Liver (tissue), 9 donors: ENCODE data around the gene NXN. TPM values are rescaled to one million over a fixed set of nuclear protein-coding genes. Genes with fewer than 3 reads are reported as not detected.

Source experiments
- DNase-seq: peaks from one replicate; pipeline ENCODE4 v3.0.0-alpha.2; 2017; ENCODE audit warnings: low spot score
- H3K27ac ChIP-seq, 2 donors: one replicate each; pipeline ENCODE4 v1.7.0; 2013; ENCODE audit warnings: inconsistent platforms in 2 of 2, low read length in 2 of 2, control low read depth in 1 of 2, low read depth in 1 of 2, mild to moderate bottlenecking in 1 of 2
- H3K27me3 ChIP-seq, 4 donors: one replicate each; pipeline versions ENCODE4 v1.6.1 to v1.7.0; 2013; ENCODE audit warnings: low read length in 3 of 4, inconsistent platforms in 1 of 4, mild to moderate bottlenecking in 1 of 4, moderate library complexity in 1 of 4; ENCODE audit not compliant: control insufficient read depth in 4 of 4, insufficient read depth in 4 of 4
- H3K36me3 ChIP-seq, 4 donors: one replicate each; pipeline versions ENCODE4 v1.6.1 to v1.7.0; 2013; ENCODE audit warnings: low read length in 3 of 4, mild to moderate bottlenecking in 3 of 4, low read depth in 1 of 4, moderate library complexity in 1 of 4; ENCODE audit not compliant: control insufficient read depth in 4 of 4, insufficient read depth in 3 of 4
- H3K4me1 ChIP-seq, 4 donors: one replicate each; pipeline versions ENCODE4 v1.6.1 to v1.7.0; 2013; ENCODE audit warnings: low read length in 3 of 4, mild to moderate bottlenecking in 3 of 4, moderate library complexity in 1 of 4; ENCODE audit not compliant: control insufficient read depth in 4 of 4, insufficient read depth in 4 of 4
- H3K4me3 ChIP-seq, 3 donors: one replicate each; pipeline versions ENCODE4 v1.6.1 to v1.7.0; 2013; ENCODE audit warnings: low read length in 3 of 3, control low read depth in 1 of 3, low read depth in 1 of 3, mild to moderate bottlenecking in 1 of 3
- H3K9ac ChIP-seq, 2 donors: one replicate each; pipeline ENCODE4 v1.7.0; 2013; ENCODE audit warnings: low read length in 2 of 2, mild to moderate bottlenecking in 2 of 2, moderate library complexity in 2 of 2, control low read depth in 1 of 2, low read depth in 1 of 2
- H3K9me3 ChIP-seq, 4 donors: one replicate each; pipeline versions ENCODE4 v1.6.1 to v1.7.0; 2013; ENCODE audit warnings: low read length in 3 of 4; ENCODE audit not compliant: control insufficient read depth in 4 of 4
- EGR1 ChIP-seq, 2 donors: IDR thresholded peaks; 2 replicates each; pipeline ENCODE4 v1.6.1; 2016 to 2018; ENCODE audit warnings: antibody characterized with exemption in 2 of 2, low read depth in 2 of 2
- FOXA1 ChIP-seq: IDR thresholded peaks from 2 replicates; pipeline ENCODE4 v1.6.1; 2016; ENCODE audit warnings: antibody characterized with exemption
- FOXA2 ChIP-seq: IDR thresholded peaks from 2 replicates; pipeline ENCODE4 v1.6.1; 2016; ENCODE audit warnings: antibody characterized with exemption
- GABPA ChIP-seq, 2 donors: IDR thresholded peaks in 1 of 2; conservative IDR thresholded peaks in 1 of 2; 2 replicates each; pipeline ENCODE4 v1.6.1; 2016; ENCODE audit warnings: antibody characterized with exemption in 2 of 2, mild to moderate bottlenecking in 1 of 2, moderate library complexity in 1 of 2
- HNF4A ChIP-seq, 2 donors: conservative IDR thresholded peaks; 2 replicates each; pipeline ENCODE4 v1.6.1; 2016; ENCODE audit warnings: antibody characterized with exemption in 2 of 2, mild to moderate bottlenecking in 2 of 2
- HNF4G ChIP-seq: IDR thresholded peaks from 2 replicates; pipeline ENCODE4 v1.6.1; 2016; ENCODE audit warnings: antibody characterized with exemption
- NR2F2 ChIP-seq: IDR thresholded peaks from 2 replicates; pipeline ENCODE4 v1.6.1; 2016; ENCODE audit warnings: antibody characterized with exemption
- RAD21 ChIP-seq, 2 donors: IDR thresholded peaks; 2 replicates each; pipeline ENCODE4 v1.6.1; 2016; ENCODE audit warnings: antibody characterized with exemption in 2 of 2, mild to moderate bottlenecking in 2 of 2
- REST ChIP-seq: IDR thresholded peaks from 2 replicates; pipeline ENCODE4 v1.6.1; 2016; ENCODE audit warnings: antibody characterized with exemption, mild to moderate bottlenecking
- RXRA ChIP-seq, 2 donors: IDR thresholded peaks; 2 replicates each; pipeline ENCODE4 v1.6.1; 2017 to 2018; ENCODE audit warnings: antibody characterized with exemption in 2 of 2, mild to moderate bottlenecking in 1 of 2
- TAF1 ChIP-seq: conservative IDR thresholded peaks from 2 replicates; pipeline ENCODE4 v1.6.1; 2016; ENCODE audit warnings: antibody characterized with exemption, mild to moderate bottlenecking
- YY1 ChIP-seq: IDR thresholded peaks from 2 replicates; pipeline ENCODE4 v1.6.1; 2016; ENCODE audit warnings: antibody characterized with exemption, mild to moderate bottlenecking
- WGBS: extraction: QIAGEN DNeasy Blood & Tissue Kit; methylation state at CpG from one replicate; pipeline ENCODE4 v1.1.7; 2013; 5-methylcytosine and 5-hydroxymethylcytosine counted together
- polyA plus RNA-seq, 2 donors: library from polyadenylated mRNA; stranded (reverse) in 1 of 2; unstranded in 1 of 2; fragments of 200-250 nt in 1 of 2; fragments of >200 nt in 1 of 2; fragmentation: Nextera tagmentation in 1 of 2; extraction: Ambion mirVana in 1 of 2; gene quantifications; one replicate each; pipeline versions ENCODE4 v1.2.1 to v1.2.3, GENCODE V29; 2013 to 2015
- total RNA-seq, 2 donors: library from RNA; depleted of rRNA; stranded (reverse); fragments of >200 nt; gene quantifications; one replicate each; pipeline ENCODE4 v1.2.3, GENCODE V29; 2014
- donor health status: healthy.
- donor health status: healthy.
- donor health status: healthy.
- donor health status: healthy.
- donor health status: healthy.

The NXN gene
- total and polyA plus RNA-seq, 4 donors = 2.3 to 4.5 (median 3.3) TPM

- no peak overlapping the region for H3K27ac ChIP-seq
- no peak for DNase-seq
- H3K4me1 ChIP-seq = peaks cover 0 to 7% (median 3%) of the 10 kb centered on the region in 4 donors
- H3K36me3 ChIP-seq = peaks cover 0 to 2% (median under 1%) of the 10 kb centered on the region in 4 donors
- WGBS = 93% methylated on average over 22 of the region's 22 CpGs
- TF ChIP-seq FOXA2 (no peak), YY1 (no peak), HNF4A (conservative IDR thresholded peaks at IDR 0.05) (no peak), GABPA (IDR thresholded peaks at IDR 0.05 in 1 of 2, conservative IDR thresholded peaks at IDR 0.05 in 1 of 2) (no peak), RAD21 (IDR thresholded peaks at IDR 0.05) (no peak), RXRA (IDR thresholded peaks at IDR 0.05) (no peak)
- no peak overlapping the region for H3K9ac ChIP-seq
- no peaks in the 10 kb centered on the region for H3K27me3 ChIP-seq
- no peak overlapping the region for H3K4me3 ChIP-seq
- H3K9me3 ChIP-seq = no peaks in the 10 kb centered on the region
These were observed 182.2 kb downstream of the NXN start for GRCh38 chr17:797236-797840.

GRCh38 chr17:796609-797008 lies 183.0 kb downstream of the NXN start:
- no peak for TF ChIP-seq HNF4A (conservative IDR thresholded peaks at IDR 0.05)
- TF ChIP-seq RXRA (IDR thresholded peaks at IDR 0.05) = no peak
- no peak for TF ChIP-seq RAD21 (IDR thresholded peaks at IDR 0.05)
- no peak for DNase-seq
- Histone ChIP-seq H3K36me3 (peaks cover 0 to 9% (median 6%) of the 10 kb centered on the region in 4 donors), H3K9me3 (no peaks in the 10 kb centered on the region), H3K27me3 (no peaks in the 10 kb centered on the region), H3K4me3 (no peak overlapping the region), H3K27ac (no peak overlapping the region), H3K9ac (no peak overlapping the region), H3K4me1 (peaks cover 0 to 7% (median 3%) of the 10 kb centered on the region in 4 donors)
- 87% methylated on average over 15 of the region's 15 CpGs for WGBS

- Histone ChIP-seq H3K27me3 (no peaks in the 10 kb centered on the region), H3K4me1 (peaks cover 0 to 7% (median 3%) of the 10 kb centered on the region in 4 donors), H3K9me3 (no peaks in the 10 kb centered on the region), H3K9ac (no peak overlapping the region), H3K36me3 (peaks cover 0 to 11% (median 10%) of the 10 kb centered on the region in 4 donors), H3K27ac (no peak overlapping the region), H3K4me3 (no peak overlapping the region)
- TF ChIP-seq FOXA2 = no peak
- TF ChIP-seq HNF4G = no peak
- no peak for TF ChIP-seq FOXA1
- TF ChIP-seq RAD21 (IDR thresholded peaks at IDR 0.05) = no peak
- TF ChIP-seq GABPA (IDR thresholded peaks at IDR 0.05 in 1 of 2, conservative IDR thresholded peaks at IDR 0.05 in 1 of 2) = no peak
- TF ChIP-seq REST = no peak
- no peak for TF ChIP-seq NR2F2
- TF ChIP-seq EGR1 (IDR thresholded peaks at IDR 0.05; ENCODE audit: low read depth in 2 of 2) = no peak
- no peak for TF ChIP-seq YY1
- no peak for TF ChIP-seq TAF1
- no peak for DNase-seq
- 85% methylated on average over 9 of the region's 9 CpGs for WGBS
These were observed 183.9 kb downstream of the NXN start for GRCh38 chr17:795721-796120.
